ENCODE measurements around the gene IFNA21. TPM values are rescaled to one million over a fixed set of nuclear protein-coding genes. Genes with fewer than 3 reads are reported as not detected.

IFNA21 gene
- total RNA-seq, 2 donors from 2014 or later = not detected

Other genes starting within 250 kb of the IFNA21 start
- gene HACD4, start 135.0 kb downstream of the IFNA21 start, total RNA-seq = 1 to 10 TPM; 2.9 to 4.1 TPM
- not detected for gene IFNB1, start 88.7 kb downstream of the IFNA21 start, total RNA-seq
- not detected for gene IFNW1, start 24.8 kb downstream of the IFNA21 start, total RNA-seq
- not detected for gene IFNA4, start 20.9 kb upstream of the IFNA21 start, total RNA-seq
- not detected for gene IFNA7, start 35.5 kb upstream of the IFNA21 start, total RNA-seq
- gene IFNA10, start 40.5 kb upstream of the IFNA21 start, total RNA-seq = not detected
- gene IFNA16, start 50.7 kb upstream of the IFNA21 start, total RNA-seq = not detected
- gene IFNA17, start 61.6 kb upstream of the IFNA21 start, total RNA-seq = not detected
- not detected for gene IFNA14, start 73.3 kb upstream of the IFNA21 start, total RNA-seq
- not detected for gene IFNA5, start 138.7 kb upstream of the IFNA21 start, total RNA-seq
- gene KLHL9, start 168.7 kb upstream of the IFNA21 start, total RNA-seq = 10 to 100 TPM; 10.5 to 13.7 TPM
- not detected for gene IFNA6, start 184.2 kb upstream of the IFNA21 start, total RNA-seq
- gene IFNA13, start 201.4 kb upstream of the IFNA21 start, total RNA-seq = not detected
- gene IFNA2, start 218.7 kb upstream of the IFNA21 start, total RNA-seq = not detected
- not detected for gene IFNA8, start 242.5 kb upstream of the IFNA21 start, total RNA-seq